ENCODE results near the gene FIBP.

FIBP gene

GRCh38 chr11:65870706-65871681 is 17.3 kb downstream of the FIBP start:
- no peak for TF ChIP-seq CTCF (IDR thresholded peaks at IDR 0.05; ENCODE audit: insufficient read depth, low read length, missing control alignments)
- DNase-seq (ENCODE audit: low read depth, low spot score) = no peak
- ChIA-PET POLR2A (interaction anchor here (0.6 to 6.8 kb wide), 15 partner anchors 8 to 45 kb away, joined by 3 to 103 read pairs (median 4); partner anchors contain the start of genes CCDC85B, CFL1, FIBP and MUS81), CTCF (interaction anchor here (0.8 to 33.3 kb wide), 12 partner anchors 8 to 229 kb away, joined by 3 to 1090 read pairs (median 4); partner anchors contain the start of genes CCDC85B, FIBP, KAT5 and MUS81)
- H3K4me3 ChIP-seq (ENCODE audit: low read depth, low read length) = peak overlapping the region; percentile 80

GRCh38 chr11:65870307-65870658 is 18.0 kb downstream of the FIBP start:
- peak overlapping the region; percentile 80 for H3K4me3 ChIP-seq (ENCODE audit: low read depth, low read length)
- ChIA-PET CTCF (interaction anchor here (0.8 to 33.3 kb wide), 6 partner anchors 9 to 159 kb away, joined by 3 to 1090 read pairs (median 90); partner anchors contain the start of genes CCDC85B, FIBP, KAT5 and MUS81), POLR2A (interaction anchor here (1.4 to 6.8 kb wide), 2 partner anchors 10 to 21 kb away, joined by 5 to 103 read pairs; partner anchors contain the start of genes CCDC85B, CFL1 and MUS81)
- DNase-seq (ENCODE audit: low read depth, low spot score) = no peak
- no peak for TF ChIP-seq CTCF (IDR thresholded peaks at IDR 0.05; ENCODE audit: insufficient read depth, low read length, missing control alignments)

GRCh38 chr11:65869643-65870306 is 18.5 kb downstream of the FIBP start:
- TF ChIP-seq CTCF (IDR thresholded peaks at IDR 0.05; ENCODE audit: insufficient read depth, low read length, missing control alignments) = no peak
- ChIA-PET CTCF (interaction anchor here (0.8 to 33.3 kb wide), 6 partner anchors 9 to 158 kb away, joined by 3 to 1090 read pairs (median 90); partner anchors contain the start of genes CCDC85B, FIBP, KAT5 and MUS81), POLR2A (interaction anchor here (1.4 to 6.8 kb wide), 2 partner anchors 10 to 21 kb away, joined by 5 to 103 read pairs; partner anchors contain the start of genes CCDC85B, CFL1 and MUS81)
- no peak overlapping the region for H3K4me3 ChIP-seq (ENCODE audit: low read depth, low read length)
- DNase-seq (ENCODE audit: low read depth, low spot score) = no peak

GRCh38 chr11:65868907-65869306 is 19.4 kb downstream of the FIBP start:
- no peak overlapping the region for H3K4me3 ChIP-seq (ENCODE audit: low read depth, low read length)

GRCh38 chr11:65868076-65868667 is 20.1 kb downstream of the FIBP start:
- H3K4me3 ChIP-seq (ENCODE audit: low read depth, low read length) = no peak overlapping the region
- no peak for DNase-seq (ENCODE audit: low read depth, low spot score)
- POLR2A ChIA-PET = interaction anchor here (2.1 to 6.8 kb wide), 2 partner anchors 8 to 9 kb away, joined by 5 to 103 read pairs; partner anchors contain the start of genes CFL1 and MUS81
- CTCF ChIA-PET = interaction anchor here (1.5 to 33.3 kb wide), 4 partner anchors 7 to 199 kb away, joined by 3 to 1090 read pairs (median 269); partner anchors contain the start of genes CCDC85B, FIBP, MUS81 and SART1
- no peak for TF ChIP-seq CTCF (IDR thresholded peaks at IDR 0.05; ENCODE audit: insufficient read depth, low read length, missing control alignments)

More at GRCh38 chr11:65868907-65869306, 19.4 kb downstream of the FIBP start:
- ChIA-PET POLR2A (interaction anchor here (0.6 to 6.8 kb wide), 3 partner anchors 8 to 144 kb away, joined by 3 to 103 read pairs (median 5); partner anchors contain the start of genes CFL1 and MUS81), CTCF (interaction anchor here (1.5 to 33.3 kb wide), 5 partner anchors 8 to 199 kb away, joined by 3 to 1090 read pairs (median 174); partner anchors contain the start of genes CCDC85B, FIBP, KAT5 and MUS81)
- no peak for TF ChIP-seq CTCF (IDR thresholded peaks at IDR 0.05; ENCODE audit: insufficient read depth, low read length, missing control alignments)
- no peak for DNase-seq (ENCODE audit: low read depth, low spot score)

Data from AG04449 (cell line).